Epithelial cell of esophagus (primary cell): ENCODE data around the gene TACC2.
"Not testable (repeated sequence)": the region's sequence is repeated elsewhere in the genome, so short reads cannot be mapped to it uniquely, and the experiment has no call there.

Experiments
- DNase-seq: peaks from one replicate; pipeline ENCODE4 v3.0.0; 2010; ENCODE audit warnings: low read depth
- H3K4me3 ChIP-seq: 2 replicates; pipeline ENCODE4 v1.5.1; 2011; ENCODE audit warnings: mild to moderate bottlenecking, low read length, control low read depth
- CTCF ChIP-seq: IDR thresholded peaks from 2 replicates; pipeline ENCODE4 v1.5.1; 2011; ENCODE audit warnings: low read depth, mild to moderate bottlenecking, low read length, control low read depth, inconsistent platforms; ENCODE audit not compliant: insufficient read depth; ENCODE audit errors: missing control alignments

Gene TACC2

GRCh38 chr10:121949451-121949850, 39.5 kb upstream of the TACC2 start:
- no peak overlapping the region for H3K4me3 ChIP-seq
- no peak for TF ChIP-seq CTCF
- no peak for DNase-seq

- no peak for TF ChIP-seq CTCF
- H3K4me3 ChIP-seq, result no peak overlapping the region
- DNase-seq, result no peak
These were observed 36.7 kb upstream of the TACC2 start for GRCh38 chr10:121952226-121952625.

- peak; percentile 85 for DNase-seq
- no peak overlapping the region for H3K4me3 ChIP-seq
These were observed 32.6 kb upstream of the TACC2 start for GRCh38 chr10:121956111-121957061.

GRCh38 chr10:121959671-121960070, 29.3 kb upstream of the TACC2 start:
- TF ChIP-seq CTCF, result no peak
- H3K4me3 ChIP-seq, result no peak overlapping the region
- no peak for DNase-seq

More at GRCh38 chr10:121956111-121957061, 32.6 kb upstream of the TACC2 start:
- no peak for TF ChIP-seq CTCF

GRCh38 chr10:121961456-121961855, 27.5 kb upstream of the TACC2 start:
- no peak overlapping the region for H3K4me3 ChIP-seq
- no peak for DNase-seq
- TF ChIP-seq CTCF, result no peak

GRCh38 chr10:121965996-121966395, 23.0 kb upstream of the TACC2 start:
- no peak overlapping the region for H3K4me3 ChIP-seq
- no peak for DNase-seq
- TF ChIP-seq CTCF, result no peak

GRCh38 chr10:121969086-121969485, 19.9 kb upstream of the TACC2 start:
- not testable (repeated sequence) for DNase-seq, H3K4me3 ChIP-seq
